Epithelial cell of esophagus (primary cell): Measurements from ENCODE around the gene TENM4.

Experiments
- DNase-seq: peaks from one replicate; pipeline ENCODE4 v3.0.0; 2010; ENCODE audit warnings: low read depth
- H3K4me3 ChIP-seq: 2 replicates; pipeline ENCODE4 v1.5.1; 2011; ENCODE audit warnings: mild to moderate bottlenecking, low read length, control low read depth
- CTCF ChIP-seq: IDR thresholded peaks from 2 replicates; pipeline ENCODE4 v1.5.1; 2011; ENCODE audit warnings: low read depth, mild to moderate bottlenecking, low read length, control low read depth, inconsistent platforms; ENCODE audit not compliant: insufficient read depth; ENCODE audit errors: missing control alignments

Gene TENM4

GRCh38 chr11:79314906-79315689 lies 125.7 kb downstream of the TENM4 start:
- TF ChIP-seq CTCF, result no peak
- peak; percentile 52 for DNase-seq
- no peak overlapping the region for H3K4me3 ChIP-seq

GRCh38 chr11:79313530-79313913 lies 127.3 kb downstream of the TENM4 start:
- no peak overlapping the region for H3K4me3 ChIP-seq
- TF ChIP-seq CTCF, result no peak
- no peak for DNase-seq

DNA sequence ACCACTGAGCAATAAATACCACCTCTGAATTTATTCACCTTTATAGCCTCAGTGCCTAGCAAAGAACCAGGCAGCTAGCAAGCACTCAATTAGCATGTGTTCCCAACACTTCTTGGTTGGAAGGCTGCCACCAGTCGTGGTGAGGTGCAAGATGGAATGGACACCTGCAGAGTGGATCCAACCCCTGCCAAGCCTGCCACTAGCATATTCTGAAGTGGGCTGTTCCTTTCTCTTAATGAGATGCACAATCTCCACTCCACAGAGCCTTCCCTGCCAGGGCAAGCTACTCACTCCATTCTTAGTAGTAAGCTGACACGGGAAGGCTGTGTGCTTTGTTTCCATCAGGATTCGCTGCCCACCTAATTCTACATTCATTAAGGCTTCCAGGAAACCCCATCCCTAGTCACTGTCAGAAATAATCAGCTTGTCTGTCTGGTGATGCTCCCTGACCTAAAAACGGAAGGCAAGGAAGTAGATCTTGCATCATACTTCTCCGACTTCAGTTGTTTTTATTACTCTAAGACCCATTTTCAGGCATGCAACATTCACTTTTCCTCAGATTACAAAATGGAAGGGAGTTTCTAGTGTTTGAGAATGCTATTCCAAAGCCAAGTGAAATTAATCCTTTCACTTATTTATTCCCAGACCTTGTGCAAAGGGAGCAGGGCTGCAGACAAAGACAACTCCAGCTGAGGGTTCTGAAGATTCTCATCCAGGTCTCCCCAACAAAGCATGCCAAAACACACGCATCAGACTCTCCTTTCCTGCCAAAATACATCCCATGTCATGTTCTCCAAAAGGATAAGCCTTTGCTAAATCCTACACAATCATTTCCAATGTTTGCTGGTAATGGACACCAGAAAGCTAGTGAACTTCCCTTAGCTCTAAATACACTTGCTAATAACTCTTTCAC lies 128.0 kb downstream of the TENM4 start:
- TF ChIP-seq CTCF, result no peak
- DNase-seq, result no peak
- H3K4me3 ChIP-seq, result no peak overlapping the region

- H3K4me3 ChIP-seq, result no peak overlapping the region
- TF ChIP-seq CTCF, result no peak
- no peak for DNase-seq
Measured at GRCh38 chr11:79311461-79311860, 129.4 kb downstream of the TENM4 start.

DNA sequence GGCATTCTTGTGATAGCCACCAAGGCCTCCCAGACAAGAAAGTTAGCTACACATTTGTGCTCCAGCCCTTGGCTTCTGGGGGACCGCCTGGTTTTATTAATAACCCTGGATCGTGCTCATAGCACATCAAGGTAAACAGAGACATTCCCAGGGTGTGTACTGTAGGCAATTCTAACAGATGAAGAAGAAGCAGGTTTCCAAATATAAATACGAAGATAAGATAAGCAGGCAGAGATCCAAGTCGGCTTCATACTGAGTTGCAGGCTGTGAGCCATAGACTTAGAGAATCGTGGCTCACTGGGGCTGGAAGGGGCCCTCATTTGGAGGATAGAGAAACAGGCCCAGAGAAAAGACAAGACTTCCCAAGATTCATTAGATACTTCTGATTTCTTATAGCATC lies 131.4 kb downstream of the TENM4 start:
- DNase-seq, result no peak
- TF ChIP-seq CTCF, result no peak
- no peak overlapping the region for H3K4me3 ChIP-seq

DNA sequence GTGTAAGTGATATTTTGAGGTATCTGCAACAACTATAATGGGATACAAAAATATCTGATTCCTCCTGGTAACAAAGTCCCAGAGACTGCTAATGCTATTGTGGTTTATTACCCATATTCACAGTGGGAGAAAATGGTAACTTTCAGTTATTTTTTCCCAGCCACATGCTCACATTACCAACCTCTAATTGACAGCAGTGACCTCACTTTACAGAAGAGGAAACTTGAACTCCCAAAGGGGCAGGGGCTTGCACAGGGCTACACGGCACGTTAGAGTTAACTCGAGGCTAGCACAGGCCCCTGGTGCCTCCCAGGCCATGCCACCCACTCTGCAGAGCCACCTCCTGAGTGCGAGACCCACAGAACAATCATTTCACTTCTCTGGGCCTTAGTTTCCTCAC lies 132.4 kb downstream of the TENM4 start:
- TF ChIP-seq CTCF, result no peak
- DNase-seq, result no peak
- H3K4me3 ChIP-seq, result no peak overlapping the region
